T-cell (primary cell): ENCODE data around the gene TIMP1. TPM values are rescaled to one million over a fixed set of nuclear protein-coding genes. Genes with fewer than 3 reads are reported as not detected.

Source experiments
- ATAC-seq, 4 experiments: fragments of 200-7000 bp in 3 of 4; fragments of 150-1000 bp in 1 of 4; cut with Tn5 transposase; replicated peaks in 1 of 4; 1 replicate in 3 of 4; 2 replicates in 1 of 4; pipeline ENCODE4 v1.10.0; 2021; ENCODE audit warnings: moderate library complexity in 3 of 4, mild to moderate bottlenecking in 2 of 4, moderate number of reproducible peaks in 1 of 4
- CTCF ChIA-PET, 2 donors: fragments of 300-600 bp; sonication (Branson Sonifier 250); formaldehyde crosslinking; loops; one replicate each; lab custom pipeline; 2022; ENCODE audit warnings: antibody characterized with exemption in 2 of 2; lab: Charles Lee
- POLR2A ChIA-PET, 2 donors: fragments of 300-600 bp; sonication (Branson Sonifier 250); formaldehyde crosslinking; loops; one replicate each; lab custom pipeline; 2022; ENCODE audit warnings: antibody characterized with exemption in 2 of 2; lab: Charles Lee
- DNase-seq, 35 experiments: peaks; one replicate each; pipeline versions ENCODE4 v3.0.0 to v3.0.0-alpha.2; 2013 to 2023
- H3K27ac ChIP-seq: one replicate; pipeline ENCODE4 v1.5.1; 2013; ENCODE audit warnings: low read length
- H3K27me3 ChIP-seq, 2 experiments: replicated peaks in 1 of 2; 1 replicate in 1 of 2; 2 replicates in 1 of 2; pipeline versions ENCODE4 v1.6.1 to v1.7.0; 2013; ENCODE audit warnings: low read length in 1 of 2, mixed read lengths in 1 of 2; ENCODE audit not compliant: control insufficient read depth in 2 of 2, insufficient read depth in 2 of 2; ENCODE audit errors: extremely low read depth in 1 of 2
- H3K36me3 ChIP-seq, 2 donors: 1 replicate in 1 of 2; 2 replicates in 1 of 2; pipeline versions ENCODE4 v1.6.1 to v1.7.0; 2013; ENCODE audit warnings: low read length in 1 of 2; ENCODE audit not compliant: control insufficient read depth in 2 of 2, insufficient read depth in 1 of 2; ENCODE audit errors: extremely low read depth in 1 of 2
- H3K4me1 ChIP-seq, 2 experiments: 1 replicate in 1 of 2; 2 replicates in 1 of 2; pipeline versions ENCODE4 v1.6.1 to v1.7.0; 2013; ENCODE audit warnings: low read length in 2 of 2, mixed read lengths in 1 of 2; ENCODE audit not compliant: insufficient read depth in 2 of 2, control insufficient read depth in 1 of 2; ENCODE audit errors: extremely low read depth in 1 of 2
- H3K4me3 ChIP-seq, 2 donors: 1 replicate in 1 of 2; 2 replicates in 1 of 2; pipeline versions ENCODE4 v1.5.1 to v1.7.0; 2013; ENCODE audit warnings: mild to moderate bottlenecking in 2 of 2, low read length in 1 of 2, moderate library complexity in 1 of 2; ENCODE audit not compliant: control insufficient read depth in 1 of 2; ENCODE audit errors: extremely low read depth in 1 of 2
- H3K9me3 ChIP-seq: 2 replicates; pipeline ENCODE4 v1.7.0; 2013
- H3K27ac Mint-ChIP-seq, 2 donors: one replicate each; pipeline ENCODE4 v1.8.0; 2020 to 2021; ENCODE audit warnings: mild to moderate bottlenecking in 2 of 2, mixed read lengths in 2 of 2
- H3K27me3 Mint-ChIP-seq, 2 donors: one replicate each; pipeline ENCODE4 v1.8.0; 2021 to 2022; ENCODE audit warnings: mixed read lengths in 2 of 2
- H3K36me3 Mint-ChIP-seq: one replicate; pipeline ENCODE4 v1.8.0; 2021; ENCODE audit warnings: mixed read lengths
- H3K4me1 Mint-ChIP-seq, 3 donors: one replicate each; pipeline ENCODE4 v1.8.0; 2020 to 2022; ENCODE audit warnings: mixed read lengths in 3 of 3, mild to moderate bottlenecking in 1 of 3
- H3K4me3 Mint-ChIP-seq, 3 donors: one replicate each; pipeline ENCODE4 v1.8.0; 2020 to 2022; ENCODE audit warnings: mild to moderate bottlenecking in 3 of 3, mixed read lengths in 3 of 3, moderate library complexity in 3 of 3
- H3K9me3 Mint-ChIP-seq, 3 donors: one replicate each; pipeline ENCODE4 v1.8.0; 2020 to 2022; ENCODE audit warnings: mixed read lengths in 3 of 3
- WGBS: methylation state at CpG from one replicate; pipeline ENCODE4 v1.1.5; 2013; ENCODE audit warnings: missing lambda C conversion rate; ENCODE audit not compliant: insufficient coverage; 5-methylcytosine and 5-hydroxymethylcytosine counted together
- total RNA-seq, 35 experiments: library from RNA in 6 of 35; stranded (reverse) in 6 of 35; fragments of 120-200 nt in 1 of 35; gene quantifications; one replicate each; pipeline versions ENCODE4 v1.2.1 to v1.2.4 and lab custom pipeline; 2013 to 2026

TIMP1 gene
- total RNA-seq, 5 donors from 2014 or later (not counting 1 experiment from before 2014, with no cell fraction given) = 28.7 to 120 (median 59.7) TPM

DNA sequence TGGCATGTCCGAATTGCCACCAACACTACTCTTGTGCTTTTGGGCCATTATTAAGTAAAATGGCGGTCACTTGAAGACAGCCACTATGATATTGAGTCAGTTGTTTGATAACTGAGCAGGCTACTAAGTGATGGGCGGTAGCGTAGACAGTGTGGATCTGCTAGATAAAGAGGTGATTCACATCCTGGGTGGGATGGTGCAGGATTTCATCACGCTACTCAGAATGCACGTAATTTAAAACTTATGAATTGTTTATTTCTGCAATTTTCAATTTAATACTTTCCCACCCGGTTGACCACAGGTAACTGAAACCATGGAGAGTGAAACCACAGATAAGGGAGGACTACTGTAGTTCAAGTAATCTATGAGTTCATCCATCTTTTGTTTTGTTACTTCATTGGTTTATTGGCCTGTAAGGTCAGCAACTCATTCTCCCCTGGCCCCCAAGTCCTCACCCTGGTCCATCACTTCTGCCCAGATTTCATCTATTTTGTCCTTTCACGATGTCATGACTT, 18.4 kb upstream of the TIMP1 start:
- H3K4me3 ChIP-seq = no peak overlapping the region
- peak overlapping the region; percentile 18 to 65 for H3K27ac Mint-ChIP-seq
- H3K9me3 ChIP-seq = no peaks in the 10 kb centered on the region
- CTCF ChIA-PET = no interaction called here
- H3K36me3 Mint-ChIP-seq = peaks cover 23% of the 10 kb centered on the region
- POLR2A ChIA-PET = no interaction called here
- ATAC-seq (no peak), DNase-seq (no peak)
- peaks cover 30 to 51% (median 35%) of the 10 kb centered on the region in 3 donors for H3K4me1 Mint-ChIP-seq
- H3K4me3 Mint-ChIP-seq = peak overlapping the region in 2 of 3 donors; percentile 92 to 94
- H3K9me3 Mint-ChIP-seq = no peaks in the 10 kb centered on the region
- no peak overlapping the region for H3K27ac ChIP-seq
- H3K27me3 ChIP-seq = no peaks in the 10 kb centered on the region
- WGBS = no CpG with 5 or more reads among the region's 8 CpGs
- H3K27me3 Mint-ChIP-seq = no peaks in the 10 kb centered on the region
- peaks cover 0 to 31% of the 10 kb centered on the region in 2 experiments for H3K4me1 ChIP-seq
- peaks cover 0 to 53% of the 10 kb centered on the region in 2 donors for H3K36me3 ChIP-seq

DNA sequence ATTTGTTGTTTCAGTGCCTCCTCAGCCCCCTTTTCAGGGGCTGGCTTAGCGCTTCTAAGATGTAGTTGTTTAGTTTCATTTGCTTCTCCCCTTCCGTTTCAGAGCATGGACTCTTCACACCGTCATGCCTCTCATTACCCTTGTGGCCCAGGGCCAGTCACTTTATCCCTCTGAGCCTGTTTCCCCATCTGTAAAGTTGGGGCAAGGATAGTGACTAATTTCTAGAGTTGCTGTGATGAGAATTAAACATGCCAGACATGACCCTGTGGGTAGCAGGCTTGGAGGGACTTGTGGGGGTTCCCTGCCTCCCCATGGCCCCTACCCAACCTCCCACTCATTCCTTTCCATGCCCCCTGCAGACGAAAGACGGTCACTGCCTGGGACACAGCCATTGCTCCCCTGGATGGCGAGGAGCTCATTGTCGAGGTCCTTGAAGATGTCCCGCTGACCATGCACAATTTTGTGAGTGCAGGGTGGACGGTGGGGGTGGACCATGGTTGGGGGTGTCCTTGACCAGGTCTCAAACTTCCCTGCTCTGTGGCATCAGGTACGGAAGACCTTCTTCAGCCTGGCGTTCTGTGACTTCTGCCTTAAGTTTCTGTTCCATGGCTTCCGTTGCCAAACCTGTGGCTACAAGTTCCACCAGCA, 17.7 kb upstream of the TIMP1 start:
- no peaks in the 10 kb centered on the region for H3K9me3 Mint-ChIP-seq
- H3K27me3 ChIP-seq = no peaks in the 10 kb centered on the region
- H3K9me3 ChIP-seq = no peaks in the 10 kb centered on the region
- peak overlapping the region in 1 of 3 donors; percentile 17 for H3K4me3 Mint-ChIP-seq
- H3K36me3 ChIP-seq = peaks cover 0 to 59% of the 10 kb centered on the region in 2 donors
- CTCF ChIA-PET = interaction anchor here in 1 of 2 donors (1.1 kb wide), 1 partner anchor 79 kb away, joined by 5 read pairs; no protein-coding TSS in a partner anchor
- peaks cover 30 to 51% (median 35%) of the 10 kb centered on the region in 3 donors for H3K4me1 Mint-ChIP-seq
- no peak overlapping the region for H3K27ac ChIP-seq
- no peaks in the 10 kb centered on the region for H3K27me3 Mint-ChIP-seq
- no peak overlapping the region for H3K4me3 ChIP-seq
- POLR2A ChIA-PET = no interaction called here
- DNase-seq = no peak
- 80% methylated on average over 1 of the region's 12 CpGs for WGBS
- H3K27ac Mint-ChIP-seq = peak overlapping the region; percentile 18 to 65
- H3K36me3 Mint-ChIP-seq = peaks cover 30% of the 10 kb centered on the region
- peaks cover 0 to 31% of the 10 kb centered on the region in 2 experiments for H3K4me1 ChIP-seq
- ATAC-seq = no peak

DNA sequence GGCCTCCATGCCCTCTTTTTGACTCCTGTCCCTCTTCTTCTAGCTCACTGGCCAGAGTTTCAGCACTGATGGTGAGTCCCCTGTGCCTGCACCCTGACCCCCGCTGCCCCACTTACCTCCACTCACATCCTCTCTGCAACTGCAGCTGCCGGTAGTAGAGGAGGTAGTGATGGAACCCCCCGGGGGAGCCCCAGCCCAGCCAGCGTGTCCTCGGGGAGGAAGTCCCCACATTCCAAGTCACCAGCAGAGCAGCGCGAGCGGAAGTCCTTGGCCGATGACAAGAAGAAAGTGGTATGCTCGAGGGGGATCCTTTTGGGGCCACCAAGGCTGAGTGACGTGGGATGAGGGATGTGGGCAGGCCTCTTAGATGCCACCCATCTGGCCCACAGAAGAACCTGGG, 15.4 kb upstream of the TIMP1 start:
- no peaks in the 10 kb centered on the region for H3K9me3 Mint-ChIP-seq
- WGBS = 86% methylated on average over 2 of the region's 11 CpGs
- no peaks in the 10 kb centered on the region for H3K9me3 ChIP-seq
- peaks cover 0 to 75% of the 10 kb centered on the region in 2 donors for H3K36me3 ChIP-seq
- H3K27me3 Mint-ChIP-seq = peaks cover 0 to 2% of the 10 kb centered on the region in 2 donors
- POLR2A ChIA-PET = no interaction called here
- peaks cover 44% of the 10 kb centered on the region for H3K36me3 Mint-ChIP-seq
- no peak for ATAC-seq
- DNase-seq = no peak
- H3K4me3 ChIP-seq = no peak overlapping the region
- H3K27ac ChIP-seq = no peak overlapping the region
- H3K27ac Mint-ChIP-seq = no peak overlapping the region
- peaks cover 21 to 34% (median 23%) of the 10 kb centered on the region in 3 donors for H3K4me1 Mint-ChIP-seq
- peaks cover 0 to 23% of the 10 kb centered on the region in 2 experiments for H3K4me1 ChIP-seq
- CTCF ChIA-PET = no interaction called here
- H3K27me3 ChIP-seq = no peaks in the 10 kb centered on the region
- H3K4me3 Mint-ChIP-seq = no peak overlapping the region

DNA sequence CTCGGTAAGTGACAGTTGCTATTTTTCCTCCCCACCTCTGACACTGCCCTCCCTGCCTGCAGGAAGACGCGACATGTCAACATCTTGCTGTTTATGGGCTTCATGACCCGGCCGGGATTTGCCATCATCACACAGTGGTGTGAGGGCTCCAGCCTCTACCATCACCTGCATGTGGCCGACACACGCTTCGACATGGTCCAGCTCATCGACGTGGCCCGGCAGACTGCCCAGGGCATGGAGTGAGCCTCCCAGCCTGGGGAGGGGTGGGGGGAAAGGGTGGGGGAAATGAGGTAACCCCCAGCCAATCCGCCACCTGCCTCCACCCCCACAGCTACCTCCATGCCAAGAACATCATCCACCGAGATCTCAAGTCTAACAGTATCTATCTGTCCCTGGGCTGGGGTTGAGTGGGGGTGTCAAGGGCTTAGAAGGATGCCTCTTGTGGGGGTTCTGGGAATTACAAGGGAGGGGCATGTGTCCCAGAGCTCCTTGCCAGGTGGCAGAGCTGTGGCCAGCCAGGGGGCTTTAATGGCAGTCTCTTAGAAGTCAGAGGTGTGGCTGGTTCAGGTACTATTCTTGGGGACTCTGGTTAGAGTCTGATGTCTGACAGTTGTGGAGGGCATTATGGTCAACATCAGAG, 13.5 kb upstream of the TIMP1 start:
- POLR2A ChIA-PET = no interaction called here
- peaks cover 17 to 29% (median 28%) of the 10 kb centered on the region in 3 donors for H3K4me1 Mint-ChIP-seq
- H3K36me3 Mint-ChIP-seq = peaks cover 48% of the 10 kb centered on the region

DNA sequence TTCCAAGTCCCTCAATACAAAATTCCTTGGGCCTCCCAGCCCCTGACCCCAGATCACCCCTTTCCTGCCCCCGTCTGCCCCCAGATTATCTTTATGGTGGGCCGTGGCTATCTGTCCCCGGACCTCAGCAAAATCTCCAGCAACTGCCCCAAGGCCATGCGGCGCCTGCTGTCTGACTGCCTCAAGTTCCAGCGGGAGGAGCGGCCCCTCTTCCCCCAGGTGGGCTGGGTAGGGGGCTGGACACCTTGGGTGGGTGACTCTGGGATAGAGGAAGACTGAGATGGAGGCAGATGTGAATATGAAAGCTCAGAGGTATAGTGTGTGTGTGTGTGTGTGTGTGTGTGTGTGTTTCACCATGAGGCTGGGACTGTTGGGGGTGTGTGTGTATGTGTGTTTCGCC, 11.4 kb upstream of the TIMP1 start:
- Histone ChIP-seq H3K27ac (no peak overlapping the region), H3K27me3 (peaks cover 0 to 9% of the 10 kb centered on the region in 2 experiments), H3K4me3 (no peak overlapping the region), H3K9me3 (no peaks in the 10 kb centered on the region), H3K4me1 (peaks cover 0 to 13% of the 10 kb centered on the region in 2 experiments), H3K36me3 (peaks cover 0 to 47% of the 10 kb centered on the region in 2 donors)
- no peak overlapping the region for H3K27ac Mint-ChIP-seq
- POLR2A ChIA-PET = interaction anchor here in 1 of 2 donors (0.5 kb wide), 1 partner anchor 27 kb away, joined by 3 read pairs; no protein-coding TSS in a partner anchor
- ATAC-seq (no peak), DNase-seq (no peak)
- 100% methylated on average over 1 of the region's 8 CpGs for WGBS
- peaks cover 9 to 21% (median 19%) of the 10 kb centered on the region in 3 donors for H3K4me1 Mint-ChIP-seq
- peaks cover 41% of the 10 kb centered on the region for H3K36me3 Mint-ChIP-seq
- no peaks in the 10 kb centered on the region for H3K9me3 Mint-ChIP-seq
- CTCF ChIA-PET = interaction anchor here in 1 of 2 donors (0.5 kb wide), 2 partner anchors 411 to 448 kb away, joined by 3 to 7 read pairs; no protein-coding TSS in a partner anchor
- peaks cover 0 to 18% of the 10 kb centered on the region in 2 donors for H3K27me3 Mint-ChIP-seq
- H3K4me3 Mint-ChIP-seq = no peak overlapping the region

More for the DNA sequence above, 13.5 kb upstream of the TIMP1 start:
- peaks cover 0 to 18% of the 10 kb centered on the region in 2 donors for H3K27me3 Mint-ChIP-seq
- peak overlapping the region in 1 of 2 donors; percentile 28 for H3K27ac Mint-ChIP-seq
- no peak overlapping the region for H3K27ac ChIP-seq
- DNase-seq (peak in 27 of 35 experiments; percentile 14 to 63 (median 34)), ATAC-seq (peak in 3 of 4 experiments; percentile 50 to 57 (median 55))
- H3K9me3 ChIP-seq = no peaks in the 10 kb centered on the region
- no peak overlapping the region for H3K4me3 Mint-ChIP-seq
- H3K4me1 ChIP-seq = peaks cover 0 to 16% of the 10 kb centered on the region in 2 experiments
- WGBS = 88% methylated on average over 3 of the region's 13 CpGs
- no peaks in the 10 kb centered on the region for H3K9me3 Mint-ChIP-seq
- CTCF ChIA-PET = interaction anchor here in 1 of 2 donors (0.6 kb wide), 1 partner anchor 85 kb away, joined by 3 read pairs; no protein-coding TSS in a partner anchor
- H3K4me3 ChIP-seq = no peak overlapping the region
- peaks cover 0 to 63% of the 10 kb centered on the region in 2 donors for H3K36me3 ChIP-seq
- H3K27me3 ChIP-seq = peaks cover 0 to 8% of the 10 kb centered on the region in 2 experiments

DNA sequence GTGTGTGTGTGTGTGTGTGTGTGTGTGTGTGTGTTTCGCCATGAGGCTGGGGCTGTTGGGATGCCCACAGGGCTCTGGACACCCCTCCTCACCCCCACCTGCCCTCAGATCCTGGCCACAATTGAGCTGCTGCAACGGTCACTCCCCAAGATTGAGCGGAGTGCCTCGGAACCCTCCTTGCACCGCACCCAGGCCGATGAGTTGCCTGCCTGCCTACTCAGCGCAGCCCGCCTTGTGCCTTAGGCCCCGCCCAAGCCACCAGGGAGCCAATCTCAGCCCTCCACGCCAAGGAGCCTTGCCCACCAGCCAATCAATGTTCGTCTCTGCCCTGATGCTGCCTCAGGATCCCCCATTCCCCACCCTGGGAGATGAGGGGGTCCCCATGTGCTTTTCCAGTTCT, 11.0 kb upstream of the TIMP1 start:
- Mint-ChIP-seq H3K27ac (no peak overlapping the region), H3K36me3 (peaks cover 41% of the 10 kb centered on the region), H3K9me3 (no peaks in the 10 kb centered on the region), H3K27me3 (peaks cover 0 to 18% of the 10 kb centered on the region in 2 donors), H3K4me1 (peaks cover 8 to 21% (median 17%) of the 10 kb centered on the region in 3 donors), H3K4me3 (no peak overlapping the region)
- H3K27ac ChIP-seq = no peak overlapping the region
- H3K27me3 ChIP-seq = peaks cover 0 to 9% of the 10 kb centered on the region in 2 experiments
- H3K9me3 ChIP-seq = no peaks in the 10 kb centered on the region
- ATAC-seq = no peak
- DNase-seq = no peak
- ChIA-PET POLR2A (interaction anchor here in 1 of 2 donors (0.6 kb wide), 1 partner anchor 358 kb away, joined by 4 read pairs; no protein-coding TSS in a partner anchor), CTCF (no interaction called here)
- WGBS = no CpG with 5 or more reads among the region's 11 CpGs
- peaks cover 0 to 13% of the 10 kb centered on the region in 2 experiments for H3K4me1 ChIP-seq
- H3K36me3 ChIP-seq = peaks cover 0 to 45% of the 10 kb centered on the region in 2 donors
- H3K4me3 ChIP-seq = no peak overlapping the region
